WTC11 (cell line): ENCODE data around the gene PPOX.

ENCODE experiments used
- ATF1 ChIP-seq: sonication (generic); formaldehyde crosslinking; IDR thresholded peaks from 2 replicates; pipeline ENCODE4 v1.8.1; 2023; ENCODE audit warnings: mild to moderate bottlenecking, moderate library complexity, missing genetic modification reagents
- CREM ChIP-seq: sonication (generic); formaldehyde crosslinking; IDR thresholded peaks from 2 replicates; pipeline ENCODE4 v1.8.1; 2022; ENCODE audit warnings: mild to moderate bottlenecking, missing genetic modification reagents, moderate library complexity
- ETV6 ChIP-seq: sonication (generic); formaldehyde crosslinking; IDR thresholded peaks from 2 replicates; pipeline ENCODE4 v1.8.1; 2022; ENCODE audit warnings: mild to moderate bottlenecking, missing genetic modification reagents
- IRF2 ChIP-seq: sonication (generic); formaldehyde crosslinking; IDR thresholded peaks from 2 replicates; pipeline ENCODE4 v1.8.0; 2022; ENCODE audit warnings: low read depth, missing genetic modification reagents, borderline replicate concordance
- SP1 ChIP-seq: sonication (generic); formaldehyde crosslinking; conservative IDR thresholded peaks from 2 replicates; pipeline ENCODE4 v1.8.1; 2022; ENCODE audit warnings: missing genetic modification reagents
- TF ChIP-seq, protein P1 (sequence below): fragments of 250-450 bp; sonication (Bioruptor Pico); conservative IDR thresholded peaks from 2 replicates; pipeline ENCODE4 v1.9.0; 2021; ENCODE audit warnings: mild to moderate bottlenecking
- TF ChIP-seq, protein P2 (sequence below): fragments of 200-600 bp; IDR thresholded peaks from 2 replicates; pipeline ENCODE4 v1.8.0; 2022; ENCODE audit warnings: antibody characterized with exemption
- TF ChIP-seq, protein P3 (sequence below): sonication (generic); formaldehyde crosslinking; IDR thresholded peaks from 2 replicates; pipeline ENCODE4 v1.8.1; 2022; ENCODE audit warnings: low read depth, mild to moderate bottlenecking, moderate library complexity, missing genetic modification reagents, borderline replicate concordance
- TF ChIP-seq, protein P4 (sequence below): sonication (generic); formaldehyde crosslinking; conservative IDR thresholded peaks from 2 replicates; pipeline ENCODE4 v1.8.1; 2022; ENCODE audit warnings: mild to moderate bottlenecking, missing genetic modification reagents
- TF ChIP-seq, protein P5 (sequence below): sonication (generic); formaldehyde crosslinking; IDR thresholded peaks from 2 replicates; pipeline ENCODE4 v1.8.1; 2023; ENCODE audit warnings: mild to moderate bottlenecking, missing genetic modification reagents, moderate library complexity
- TF ChIP-seq, protein P6 (sequence below): sonication (generic); formaldehyde crosslinking; IDR thresholded peaks from 2 replicates; pipeline ENCODE4 v1.8.0; 2022; ENCODE audit warnings: mild to moderate bottlenecking, missing genetic modification reagents
- TF ChIP-seq, protein P7 (sequence below): sonication (generic); formaldehyde crosslinking; IDR thresholded peaks from 2 replicates; pipeline ENCODE4 v1.8.1; 2023; ENCODE audit warnings: mild to moderate bottlenecking, missing genetic modification reagents
- TF ChIP-seq, protein P8 (sequence below): sonication (generic); formaldehyde crosslinking; IDR thresholded peaks from 2 replicates; pipeline ENCODE4 v1.8.0; 2022; ENCODE audit warnings: mild to moderate bottlenecking, missing genetic modification reagents
- TF ChIP-seq, protein P9 (sequence below): sonication (generic); formaldehyde crosslinking; IDR thresholded peaks from 2 replicates; pipeline ENCODE4 v1.8.1; 2022; ENCODE audit warnings: mild to moderate bottlenecking, moderate library complexity, missing genetic modification reagents

DNA sequence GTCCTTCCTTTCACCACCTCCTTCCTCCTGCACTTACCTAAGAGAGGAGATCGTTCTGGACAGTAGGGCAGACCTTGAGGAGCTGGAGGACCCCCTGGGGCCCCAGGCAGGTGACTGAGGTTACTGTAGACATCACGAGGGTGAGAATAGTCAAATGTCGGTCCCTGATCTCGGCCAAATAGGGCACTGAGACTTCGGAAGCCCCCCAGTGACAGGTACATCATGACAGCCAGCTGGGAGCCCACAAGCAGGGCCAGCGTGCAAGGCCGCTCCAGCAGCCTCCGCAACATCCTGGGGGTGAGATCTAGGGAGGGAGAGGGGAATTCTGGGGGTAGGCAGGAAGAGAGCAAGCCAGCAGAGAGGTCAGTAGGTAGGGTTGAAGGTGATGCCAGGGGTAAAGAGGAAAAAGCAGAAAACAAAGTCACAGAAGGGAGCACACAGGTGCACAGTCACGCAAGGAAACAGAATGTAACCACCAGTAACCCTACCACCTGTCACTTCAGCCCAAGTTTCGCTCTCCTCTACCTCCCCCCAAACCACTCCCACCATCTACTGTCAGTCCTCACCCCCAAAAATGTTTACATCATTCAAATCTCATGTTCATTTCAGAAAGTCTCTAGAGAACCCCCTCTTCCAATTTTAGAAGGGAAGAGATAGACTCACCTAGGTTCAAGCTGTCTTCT is 9.7 kb downstream of the PPOX start:
- TF ChIP-seq IRF2 (CRISPR knock-in tag) (no peak), SP1 (CRISPR knock-in tag) (no peak), ATF1 (CRISPR knock-in tag) (no peak), CREM (CRISPR knock-in tag) (no peak), ETV6 (CRISPR knock-in tag) (no peak)
- TF ChIP-seq, protein P1, sequence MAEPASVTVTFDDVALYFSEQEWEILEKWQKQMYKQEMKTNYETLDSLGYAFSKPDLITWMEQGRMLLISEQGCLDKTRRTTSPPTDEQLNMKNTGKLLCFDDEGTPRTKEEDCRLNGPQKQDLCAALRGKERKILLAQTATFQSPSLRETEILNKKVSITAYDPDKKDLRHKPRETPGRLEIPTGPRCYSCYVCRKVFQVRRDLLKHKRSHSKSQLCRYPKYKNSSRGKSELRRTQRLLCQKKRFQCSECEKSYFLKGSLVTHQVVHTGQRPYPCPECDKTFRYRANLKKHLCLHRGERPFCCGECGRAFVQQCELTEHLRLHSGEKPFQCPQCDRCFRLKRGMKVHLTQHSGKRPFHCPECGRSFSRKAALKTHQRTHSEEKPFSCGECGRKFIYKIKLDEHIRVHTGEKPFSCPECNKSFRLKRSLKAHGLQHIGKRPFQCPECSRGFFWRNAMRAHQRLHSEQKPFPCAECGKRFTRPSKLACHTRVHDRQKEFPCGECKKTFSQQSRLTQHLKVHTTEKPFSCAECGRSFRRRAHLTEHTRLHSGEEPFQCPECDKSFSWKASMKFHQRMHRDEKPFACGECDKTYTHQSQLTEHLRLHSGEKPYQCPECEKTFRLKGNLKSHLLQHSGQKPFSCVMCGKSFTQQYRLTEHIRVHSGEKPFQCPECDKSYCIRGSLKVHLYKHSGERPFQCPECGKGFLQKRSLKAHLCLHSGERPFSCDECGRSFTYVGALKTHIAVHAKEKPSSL (CRISPR knock-in tag) = no peak
- TF ChIP-seq, protein P2, sequence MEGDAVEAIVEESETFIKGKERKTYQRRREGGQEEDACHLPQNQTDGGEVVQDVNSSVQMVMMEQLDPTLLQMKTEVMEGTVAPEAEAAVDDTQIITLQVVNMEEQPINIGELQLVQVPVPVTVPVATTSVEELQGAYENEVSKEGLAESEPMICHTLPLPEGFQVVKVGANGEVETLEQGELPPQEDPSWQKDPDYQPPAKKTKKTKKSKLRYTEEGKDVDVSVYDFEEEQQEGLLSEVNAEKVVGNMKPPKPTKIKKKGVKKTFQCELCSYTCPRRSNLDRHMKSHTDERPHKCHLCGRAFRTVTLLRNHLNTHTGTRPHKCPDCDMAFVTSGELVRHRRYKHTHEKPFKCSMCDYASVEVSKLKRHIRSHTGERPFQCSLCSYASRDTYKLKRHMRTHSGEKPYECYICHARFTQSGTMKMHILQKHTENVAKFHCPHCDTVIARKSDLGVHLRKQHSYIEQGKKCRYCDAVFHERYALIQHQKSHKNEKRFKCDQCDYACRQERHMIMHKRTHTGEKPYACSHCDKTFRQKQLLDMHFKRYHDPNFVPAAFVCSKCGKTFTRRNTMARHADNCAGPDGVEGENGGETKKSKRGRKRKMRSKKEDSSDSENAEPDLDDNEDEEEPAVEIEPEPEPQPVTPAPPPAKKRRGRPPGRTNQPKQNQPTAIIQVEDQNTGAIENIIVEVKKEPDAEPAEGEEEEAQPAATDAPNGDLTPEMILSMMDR = no peak
- TF ChIP-seq, protein P3, sequence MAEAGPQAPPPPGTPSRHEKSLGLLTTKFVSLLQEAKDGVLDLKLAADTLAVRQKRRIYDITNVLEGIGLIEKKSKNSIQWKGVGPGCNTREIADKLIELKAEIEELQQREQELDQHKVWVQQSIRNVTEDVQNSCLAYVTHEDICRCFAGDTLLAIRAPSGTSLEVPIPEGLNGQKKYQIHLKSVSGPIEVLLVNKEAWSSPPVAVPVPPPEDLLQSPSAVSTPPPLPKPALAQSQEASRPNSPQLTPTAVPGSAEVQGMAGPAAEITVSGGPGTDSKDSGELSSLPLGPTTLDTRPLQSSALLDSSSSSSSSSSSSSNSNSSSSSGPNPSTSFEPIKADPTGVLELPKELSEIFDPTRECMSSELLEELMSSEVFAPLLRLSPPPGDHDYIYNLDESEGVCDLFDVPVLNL (CRISPR knock-in tag) = no peak
- TF ChIP-seq, protein P4, sequence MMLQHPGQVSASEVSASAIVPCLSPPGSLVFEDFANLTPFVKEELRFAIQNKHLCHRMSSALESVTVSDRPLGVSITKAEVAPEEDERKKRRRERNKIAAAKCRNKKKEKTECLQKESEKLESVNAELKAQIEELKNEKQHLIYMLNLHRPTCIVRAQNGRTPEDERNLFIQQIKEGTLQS = no peak
- TF ChIP-seq, protein P5, sequence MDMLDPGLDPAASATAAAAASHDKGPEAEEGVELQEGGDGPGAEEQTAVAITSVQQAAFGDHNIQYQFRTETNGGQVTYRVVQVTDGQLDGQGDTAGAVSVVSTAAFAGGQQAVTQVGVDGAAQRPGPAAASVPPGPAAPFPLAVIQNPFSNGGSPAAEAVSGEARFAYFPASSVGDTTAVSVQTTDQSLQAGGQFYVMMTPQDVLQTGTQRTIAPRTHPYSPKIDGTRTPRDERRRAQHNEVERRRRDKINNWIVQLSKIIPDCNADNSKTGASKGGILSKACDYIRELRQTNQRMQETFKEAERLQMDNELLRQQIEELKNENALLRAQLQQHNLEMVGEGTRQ = no peak
- TF ChIP-seq, protein P6, sequence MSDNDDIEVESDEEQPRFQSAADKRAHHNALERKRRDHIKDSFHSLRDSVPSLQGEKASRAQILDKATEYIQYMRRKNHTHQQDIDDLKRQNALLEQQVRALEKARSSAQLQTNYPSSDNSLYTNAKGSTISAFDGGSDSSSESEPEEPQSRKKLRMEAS (CRISPR knock-in tag) = no peak
- TF ChIP-seq, protein P7, sequence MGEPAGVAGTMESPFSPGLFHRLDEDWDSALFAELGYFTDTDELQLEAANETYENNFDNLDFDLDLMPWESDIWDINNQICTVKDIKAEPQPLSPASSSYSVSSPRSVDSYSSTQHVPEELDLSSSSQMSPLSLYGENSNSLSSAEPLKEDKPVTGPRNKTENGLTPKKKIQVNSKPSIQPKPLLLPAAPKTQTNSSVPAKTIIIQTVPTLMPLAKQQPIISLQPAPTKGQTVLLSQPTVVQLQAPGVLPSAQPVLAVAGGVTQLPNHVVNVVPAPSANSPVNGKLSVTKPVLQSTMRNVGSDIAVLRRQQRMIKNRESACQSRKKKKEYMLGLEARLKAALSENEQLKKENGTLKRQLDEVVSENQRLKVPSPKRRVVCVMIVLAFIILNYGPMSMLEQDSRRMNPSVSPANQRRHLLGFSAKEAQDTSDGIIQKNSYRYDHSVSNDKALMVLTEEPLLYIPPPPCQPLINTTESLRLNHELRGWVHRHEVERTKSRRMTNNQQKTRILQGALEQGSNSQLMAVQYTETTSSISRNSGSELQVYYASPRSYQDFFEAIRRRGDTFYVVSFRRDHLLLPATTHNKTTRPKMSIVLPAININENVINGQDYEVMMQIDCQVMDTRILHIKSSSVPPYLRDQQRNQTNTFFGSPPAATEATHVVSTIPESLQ (CRISPR knock-in tag) = no peak
- TF ChIP-seq, protein P8, sequence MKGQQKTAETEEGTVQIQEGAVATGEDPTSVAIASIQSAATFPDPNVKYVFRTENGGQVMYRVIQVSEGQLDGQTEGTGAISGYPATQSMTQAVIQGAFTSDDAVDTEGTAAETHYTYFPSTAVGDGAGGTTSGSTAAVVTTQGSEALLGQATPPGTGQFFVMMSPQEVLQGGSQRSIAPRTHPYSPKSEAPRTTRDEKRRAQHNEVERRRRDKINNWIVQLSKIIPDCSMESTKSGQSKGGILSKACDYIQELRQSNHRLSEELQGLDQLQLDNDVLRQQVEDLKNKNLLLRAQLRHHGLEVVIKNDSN (CRISPR knock-in tag) = no peak
- TF ChIP-seq, protein P9, sequence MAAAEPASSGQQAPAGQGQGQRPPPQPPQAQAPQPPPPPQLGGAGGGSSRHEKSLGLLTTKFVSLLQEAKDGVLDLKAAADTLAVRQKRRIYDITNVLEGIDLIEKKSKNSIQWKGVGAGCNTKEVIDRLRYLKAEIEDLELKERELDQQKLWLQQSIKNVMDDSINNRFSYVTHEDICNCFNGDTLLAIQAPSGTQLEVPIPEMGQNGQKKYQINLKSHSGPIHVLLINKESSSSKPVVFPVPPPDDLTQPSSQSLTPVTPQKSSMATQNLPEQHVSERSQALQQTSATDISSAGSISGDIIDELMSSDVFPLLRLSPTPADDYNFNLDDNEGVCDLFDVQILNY = no peak
